SK-N-SH (cell line): ENCODE results near the gene BCL2L15. TPM values are rescaled to one million over a fixed set of nuclear protein-coding genes. Genes with fewer than 3 reads are reported as not detected.

ENCODE experiments used
- CTCF ChIA-PET: fragments of 300-600, 350-600 bp; formaldehyde crosslinking; extraction: SDS; loops from one replicate; lab custom pipeline; 2021; lab: Yijun Ruan, JAX
- POLR2A ChIA-PET: fragments of 350-600 bp; sonication (Branson Sonifier 250); formaldehyde crosslinking; extraction: SDS; loops from one replicate; lab custom pipeline; 2020; ENCODE audit warnings: antibody characterized with exemption, inconsistent platforms; lab: Yijun Ruan, JAX
- DNase-seq: peaks from one replicate; pipeline ENCODE4 v3.0.0; 2012
- H2AFZ ChIP-seq: fragments of 200-600 bp; sonication (generic); 2 replicates; pipeline ENCODE4 v1.8.1; 2016; ENCODE audit warnings: antibody characterized with exemption, mild to moderate bottlenecking, low read depth
- H3F3A ChIP-seq: fragments of 200-600 bp; sonication (generic); replicated peaks from 2 replicates; pipeline ENCODE3; 2016; ENCODE audit warnings: antibody characterized with exemption, mild to moderate bottlenecking; ENCODE audit not compliant: insufficient read depth
- H3K27ac ChIP-seq, 2 experiments: fragments of 200-500 bp in 1 of 2; fragments of 200-600 bp in 1 of 2; sonication (Bioruptor generic) in 1 of 2; sonication (generic), shearing (Covaris generic) in 1 of 2; 2 replicates each; pipeline versions ENCODE4 v1.5.1 to v1.6.1; 2014 to 2016; ENCODE audit warnings: low read depth in 2 of 2, inconsistent platforms in 1 of 2, low read length in 1 of 2, mild to moderate bottlenecking in 1 of 2, mixed read lengths in 1 of 2
- H3K27me3 ChIP-seq: fragments of 200-600 bp; sonication (generic), shearing (Covaris generic); 2 replicates; pipeline ENCODE4 v1.6.1; 2016; ENCODE audit warnings: mixed run types; ENCODE audit not compliant: insufficient read depth
- H3K36me3 ChIP-seq, 2 experiments: fragments of 200-500 bp in 1 of 2; fragments of 200-600 bp in 1 of 2; sonication (Bioruptor generic) in 1 of 2; sonication (generic) in 1 of 2; replicated peaks in 1 of 2; 2 replicates each; pipeline versions ENCODE3 to v1.5.1; 2014 to 2016; ENCODE audit warnings: low read length in 1 of 2, mild to moderate bottlenecking in 1 of 2; ENCODE audit not compliant: insufficient read depth in 2 of 2, control insufficient read depth in 1 of 2
- H3K4me1 ChIP-seq, 2 experiments: fragments of 200-500 bp in 1 of 2; fragments of 200-600 bp in 1 of 2; sonication (Bioruptor generic) in 1 of 2; sonication (generic), shearing (Covaris generic) in 1 of 2; 2 replicates each; pipeline versions ENCODE4 v1.5.1 to v1.6.1; 2014 to 2016; ENCODE audit warnings: low read depth in 1 of 2, low read length in 1 of 2, mixed run types in 1 of 2; ENCODE audit not compliant: insufficient read depth in 2 of 2, control insufficient read depth in 1 of 2
- H3K4me2 ChIP-seq: fragments of 200-600 bp; sonication (generic), shearing (Covaris generic); 2 replicates; pipeline ENCODE4 v1.6.1; 2017; ENCODE audit warnings: mixed run types
- H3K4me3 ChIP-seq, 2 experiments: fragments of 200-500 bp in 1 of 2; fragments of 200-600 bp in 1 of 2; sonication (Bioruptor generic) in 1 of 2; sonication (generic), shearing (Covaris generic) in 1 of 2; 2 replicates each; pipeline versions ENCODE4 v1.5.1 to v1.8.1; 2014 to 2016; ENCODE audit warnings: low read depth in 2 of 2, inconsistent platforms in 1 of 2, low read length in 1 of 2, mild to moderate bottlenecking in 1 of 2, mixed read lengths in 1 of 2, moderate library complexity in 1 of 2
- H3K79me2 ChIP-seq: fragments of 200-600 bp; sonication (generic); 2 replicates; pipeline ENCODE4 v1.8.1; 2017; ENCODE audit warnings: mild to moderate bottlenecking; ENCODE audit not compliant: insufficient read depth
- H3K9ac ChIP-seq: fragments of 200-600 bp; sonication (generic); 2 replicates; pipeline ENCODE4 v1.6.1; 2017; ENCODE audit warnings: mixed run types
- H3K9me2 ChIP-seq: fragments of 200-600 bp; sonication (generic); 2 replicates; pipeline ENCODE4 v1.6.1; 2017; ENCODE audit warnings: mixed run types
- H3K9me3 ChIP-seq: fragments of 200-600 bp; sonication (generic); 2 replicates; pipeline ENCODE4 v1.6.1; 2017; ENCODE audit warnings: mixed run types, mild to moderate bottlenecking, moderate library complexity
- H4K20me1 ChIP-seq: fragments of 200-600 bp; sonication (generic); 2 replicates; pipeline ENCODE4 v1.6.1; 2017; ENCODE audit warnings: mild to moderate bottlenecking, mixed run types; ENCODE audit not compliant: insufficient read depth
- CHD2 ChIP-seq: fragments of 150-350 bp; IDR thresholded peaks from 2 replicates; pipeline ENCODE4 v1.6.1; 2018; ENCODE audit warnings: low read length; ENCODE audit not compliant: partially characterized antibody
- CTCF ChIP-seq: fragments of 200-600 bp; sonication (generic); IDR thresholded peaks from 2 replicates; pipeline ENCODE4 v1.6.1; 2017; ENCODE audit warnings: antibody characterized with exemption, mild to moderate bottlenecking, moderate library complexity
- ELF1 ChIP-seq: IDR thresholded peaks from 2 replicates; pipeline ENCODE4 v1.4.0; 2012
- EP300 ChIP-seq, 2 experiments: IDR thresholded peaks; 2 replicates each; pipeline versions ENCODE4 v1.4.0 to v1.6.1; 2012; ENCODE audit warnings: borderline replicate concordance in 1 of 2, low read depth in 1 of 2, low read length in 1 of 2
- EZH2phosphoT487 ChIP-seq: fragments of 200-600 bp; sonication (generic); IDR thresholded peaks from 2 replicates; pipeline ENCODE4 v1.6.1; 2017; ENCODE audit warnings: low read depth, mixed run types, mild to moderate bottlenecking, antibody characterized with exemption, moderate library complexity, borderline replicate concordance
- FOXM1 ChIP-seq: IDR thresholded peaks from 2 replicates; pipeline ENCODE4 v1.4.0; 2012; ENCODE audit warnings: low read depth, mild to moderate bottlenecking
- GATA2 ChIP-seq: sonication (generic); formaldehyde crosslinking; IDR thresholded peaks from 2 replicates; pipeline ENCODE4 v1.5.0; 2020; ENCODE audit warnings: mild to moderate bottlenecking, missing genetic modification reagents
- IRF3 ChIP-seq: fragments of 150-350 bp; IDR thresholded peaks from 2 replicates; pipeline ENCODE4 v1.6.1; 2016; ENCODE audit warnings: mild to moderate bottlenecking, low read depth, low read length
- JUND ChIP-seq: IDR thresholded peaks from 2 replicates; pipeline ENCODE4 v1.4.0; 2012
- MEF2A ChIP-seq: IDR thresholded peaks from 2 replicates; pipeline ENCODE4 v1.4.0; 2012; ENCODE audit warnings: low read depth, borderline replicate concordance
- PBX3 ChIP-seq: IDR thresholded peaks from 2 replicates; pipeline ENCODE4; 2012
- RCOR1 ChIP-seq: fragments of 150-350 bp; IDR thresholded peaks from 2 replicates; pipeline ENCODE4 v1.6.1; 2017; ENCODE audit warnings: antibody characterized with exemption, low read length
- REST ChIP-seq: IDR thresholded peaks from 2 replicates; pipeline ENCODE4 v1.6.1; 2012; ENCODE audit warnings: mild to moderate bottlenecking, low read depth, low read length, moderate library complexity
- RXRA ChIP-seq: IDR thresholded peaks from 2 replicates; pipeline ENCODE4 v1.4.0; 2012; ENCODE audit warnings: low read depth, mild to moderate bottlenecking, borderline replicate concordance
- SMC3 ChIP-seq: IDR thresholded peaks from 2 replicates; pipeline ENCODE4 v1.6.1; 2012; ENCODE audit warnings: low read depth, low read length, improper control_type of control experiment
- TCF12 ChIP-seq: IDR thresholded peaks from 2 replicates; pipeline ENCODE4 v1.4.0; 2012
- TEAD4 ChIP-seq: IDR thresholded peaks from 2 replicates; pipeline ENCODE4 v1.4.0; 2012; ENCODE audit warnings: mild to moderate bottlenecking, borderline replicate concordance; ENCODE audit not compliant: insufficient read depth
- USF1 ChIP-seq: IDR thresholded peaks from 2 replicates; pipeline ENCODE4 v1.4.0; 2012; ENCODE audit warnings: low read depth, borderline replicate concordance
- YY1 ChIP-seq: IDR thresholded peaks from 2 replicates; pipeline ENCODE4 v1.4.0; 2012; ENCODE audit warnings: low read depth, mild to moderate bottlenecking
- ZBTB33 ChIP-seq: IDR thresholded peaks from 2 replicates; pipeline ENCODE4 v1.4.0; 2012; ENCODE audit warnings: low read depth, borderline replicate concordance
- WGBS: methylation state at CpG from one replicate; pipeline ENCODE4 v1.1.6; 2017; ENCODE audit warnings: low lambda C conversion rate; 5-methylcytosine and 5-hydroxymethylcytosine counted together
- polyA plus RNA-seq, 3 experiments: library from polyadenylated mRNA; depleted of rRNA; stranded (reverse); fragments of >200 nt; gene quantifications; 2 replicates each; pipeline ENCODE4 v1.2.3, GENCODE V29; 2012

The BCL2L15 gene
- polyA plus RNA-seq, 1 of the 3 experiments (the other 2 are of a cell fraction), result 0.02 TPM

- no peaks in the 10 kb centered on the region for H3K27me3 ChIP-seq
- H3K9me3 ChIP-seq, result no peaks in the 10 kb centered on the region
- no peak overlapping the region for H3K9ac ChIP-seq
- no peaks in the 10 kb centered on the region for H4K20me1 ChIP-seq
- TF ChIP-seq ZBTB33, result no peak
- no peak for TF ChIP-seq USF1
- TF ChIP-seq GATA2 (CRISPR knock-in tag), result no peak
- no peak for TF ChIP-seq FOXM1
- no peak for TF ChIP-seq ELF1
- TF ChIP-seq REST, result no peak
- no peak for TF ChIP-seq TEAD4
- no peak for TF ChIP-seq PBX3
- no peak for TF ChIP-seq YY1
- TF ChIP-seq SMC3, result no peak
- no peak for TF ChIP-seq RXRA
- TF ChIP-seq CTCF, result no peak
- TF ChIP-seq MEF2A, result no peak
- TF ChIP-seq EZH2phosphoT487, result no peak
- no peak for TF ChIP-seq RCOR1
- no peak for TF ChIP-seq EP300 (IDR thresholded peaks at IDR 0.05; ENCODE audit: borderline replicate concordance in 1 of 2, low read depth in 1 of 2, low read length in 1 of 2)
- no peak for TF ChIP-seq TCF12
- no peak for TF ChIP-seq IRF3
- no peak for TF ChIP-seq JUND
- no peak for TF ChIP-seq CHD2
- 95% methylated on average over 3 of the region's 3 CpGs for WGBS
- H3K36me3 ChIP-seq, result peaks cover 23 to 26% of the 10 kb centered on the region in 2 experiments
- CTCF ChIA-PET, result interaction anchor here (0.7 to 1.2 kb wide), 3 partner anchors 13 to 821 kb away, joined by 3 read pairs; partner anchors contain the start of gene LRIG2
- DNase-seq, result no peak
- no peak overlapping the region for H2AFZ ChIP-seq
- H3K4me2 ChIP-seq, result no peak overlapping the region
- H3K9me2 ChIP-seq, result no peaks in the 10 kb centered on the region
- H3K4me3 ChIP-seq, result no peak overlapping the region
- H3K27ac ChIP-seq, result no peak overlapping the region
- POLR2A ChIA-PET, result interaction anchor here (1.0 kb wide), 1 partner anchor 11 kb away, joined by 3 read pairs; no protein-coding TSS in a partner anchor
- peaks cover 16% of the 10 kb centered on the region for H3F3A ChIP-seq
- no peaks in the 10 kb centered on the region; the same call in 1 of the 2 replicates for H3K79me2 ChIP-seq
- peaks cover 0 to 6% of the 10 kb centered on the region in 2 experiments; a peak in 1 of 4 replicates for H3K4me1 ChIP-seq
Measured at GRCh38 chr1:113893267-113893666, 5.9 kb upstream of the BCL2L15 start.
